ENCODE results near the gene LMNB1.
"Not testable (repeated sequence)": the region's sequence is repeated elsewhere in the genome, so short reads cannot be mapped to it uniquely, and the experiment has no call there.

LMNB1 gene

GRCh38 chr5:126778675-126779403, 1.9 kb downstream of the LMNB1 start:
- DNase-seq = no peak

GRCh38 chr5:126780165-126780827, 3.4 kb downstream of the LMNB1 start:
- DNase-seq = peak; percentile 62 to 79

DNA sequence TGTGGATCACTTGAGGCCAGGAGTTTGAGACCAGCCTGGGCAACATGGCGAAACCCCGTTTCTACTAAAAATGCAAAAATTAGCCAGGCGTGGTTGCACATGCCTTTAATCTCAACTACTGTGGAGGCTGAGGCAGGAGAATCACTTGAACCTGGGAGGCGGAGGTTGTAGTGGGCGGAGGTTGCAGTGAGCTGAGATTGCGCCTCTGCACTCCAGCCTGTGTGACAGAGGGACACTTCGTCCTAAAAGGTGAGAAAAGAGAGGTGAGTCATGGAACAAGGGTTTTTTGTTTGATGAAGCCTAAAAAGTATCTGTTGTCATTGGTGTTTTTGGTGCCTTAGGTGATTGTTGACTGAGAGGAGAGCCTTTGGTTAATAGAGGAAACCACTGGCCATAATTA, 11.5 kb downstream of the LMNB1 start:
- DNase-seq = not testable (repeated sequence)

DNA sequence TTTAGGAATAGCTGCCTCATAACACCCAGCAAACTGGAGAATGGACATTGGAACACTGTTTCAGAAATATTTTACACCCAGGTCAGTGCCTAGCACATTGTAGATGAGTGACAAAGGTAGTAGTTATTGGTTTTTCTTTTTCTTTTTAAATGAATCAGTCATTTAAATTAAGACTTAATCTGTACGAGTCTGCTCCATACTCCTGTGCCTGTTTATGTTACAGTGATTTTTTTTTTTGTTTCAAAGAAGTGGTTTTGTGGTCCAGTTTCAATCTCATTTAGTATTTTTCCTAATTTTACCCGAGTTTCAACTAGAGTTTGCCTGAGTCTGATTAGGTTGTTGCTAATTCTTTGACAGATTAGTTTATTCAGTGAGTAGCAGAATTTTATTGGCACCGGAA, 16.2 kb downstream of the LMNB1 start:
- DNase-seq = no peak

- DNase-seq = not testable (repeated sequence)
Observed at GRCh38 chr5:126793648-126794047, 16.7 kb downstream of the LMNB1 start.

GRCh38 chr5:126794157-126794828, 17.4 kb downstream of the LMNB1 start:
- no peak for DNase-seq

- no peak for DNase-seq
Observed at GRCh38 chr5:126799780-126800179, 22.8 kb downstream of the LMNB1 start.

DNA sequence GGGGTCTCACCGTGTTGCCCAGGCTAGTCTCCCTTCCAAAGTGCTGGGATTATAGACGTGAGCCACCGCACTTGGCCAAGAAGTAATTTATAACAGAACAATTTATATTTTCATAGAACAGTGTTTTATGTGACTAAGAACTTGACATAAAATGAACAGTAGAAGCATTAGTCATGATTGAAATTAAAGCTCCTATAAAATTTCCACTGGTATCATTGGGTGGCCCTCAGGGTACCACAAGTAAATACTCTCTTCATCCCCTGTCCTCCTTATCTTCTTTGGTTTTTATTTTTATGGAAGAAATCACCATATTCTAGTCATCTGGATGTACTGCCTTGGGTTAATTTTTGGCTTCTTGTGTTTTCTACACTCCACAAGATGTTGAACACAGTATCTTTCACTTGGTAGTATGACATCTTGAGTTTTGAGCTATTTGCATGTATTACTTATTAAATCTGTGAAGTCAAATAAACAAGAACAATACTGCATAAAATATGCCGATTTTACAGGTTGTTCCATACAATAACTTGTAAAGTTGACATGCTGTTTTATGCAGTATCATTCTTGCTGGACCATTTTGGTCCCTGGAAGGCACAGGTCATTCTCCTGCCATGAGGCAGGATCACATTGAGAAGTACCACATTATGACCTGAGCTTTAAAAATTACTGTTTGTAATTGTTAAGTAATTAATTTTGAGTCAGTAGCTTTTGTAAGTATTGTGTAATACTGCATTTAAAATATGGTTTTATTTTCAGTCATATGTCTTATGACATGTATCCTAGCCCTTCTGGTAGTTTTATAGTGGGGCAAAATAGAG, 24.4 kb downstream of the LMNB1 start:
- no peak for DNase-seq

DNA sequence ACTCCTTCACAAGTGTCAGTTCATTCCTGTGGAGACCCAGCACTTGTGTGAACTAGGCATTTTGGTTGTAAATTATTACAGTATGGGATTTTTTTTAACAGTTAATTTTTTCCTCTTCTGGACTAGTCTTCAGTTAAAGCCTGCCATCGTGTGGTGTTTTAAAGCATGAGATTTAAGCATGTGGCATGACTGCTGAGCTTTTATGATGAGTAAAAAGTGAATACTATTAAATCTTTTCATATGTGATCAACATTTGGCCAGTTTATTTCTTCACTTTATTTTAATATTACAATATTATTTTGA, 25.0 kb downstream of the LMNB1 start:
- DNase-seq = peak in 1 of 2 donors; percentile 59

- DNase-seq = no peak
Observed at GRCh38 chr5:126805063-126805462, 28.1 kb downstream of the LMNB1 start.

DNA sequence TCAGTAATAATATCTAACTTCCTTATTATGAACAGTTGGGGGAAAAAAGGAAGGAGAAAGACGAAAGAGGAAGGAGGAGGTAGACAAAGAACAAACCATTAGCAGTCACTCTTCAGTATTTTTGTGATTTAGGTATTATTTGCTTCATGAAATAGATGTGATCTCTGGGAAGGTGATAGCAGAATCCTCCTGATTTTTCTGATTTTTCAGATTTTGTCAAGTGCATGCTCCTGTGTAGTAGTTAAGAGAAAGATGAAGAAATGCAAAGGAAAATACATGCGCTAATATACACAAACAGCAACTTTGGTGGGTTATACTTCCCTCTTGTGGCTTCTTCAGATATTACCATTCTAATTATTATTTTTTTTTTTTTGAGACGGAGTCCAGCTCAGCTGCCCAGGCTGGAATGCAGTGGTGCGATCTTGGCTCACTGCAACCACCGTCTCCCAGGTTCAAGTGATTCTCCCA, 31.6 kb downstream of the LMNB1 start:
- peak in 1 of 2 donors; percentile 47 for DNase-seq

DNA sequence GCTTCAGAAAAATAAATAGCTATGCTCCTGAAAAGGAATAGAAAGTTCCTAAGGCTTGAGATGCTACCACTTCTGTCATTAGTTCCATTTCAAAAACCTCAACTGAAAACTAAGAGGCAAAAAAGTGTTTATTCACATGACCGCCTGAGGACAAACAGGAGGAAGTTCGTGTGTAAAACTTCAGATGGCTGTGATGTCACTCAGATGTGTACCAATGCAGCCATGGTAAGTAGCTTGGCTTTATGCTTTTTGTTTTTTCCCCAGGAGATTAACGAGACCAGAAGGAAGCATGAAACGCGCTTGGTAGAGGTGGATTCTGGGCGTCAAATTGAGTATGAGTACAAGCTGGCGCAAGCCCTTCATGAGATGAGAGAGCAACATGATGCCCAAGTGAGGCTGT, 33.0 kb downstream of the LMNB1 start:
- peak in 1 of 2 donors; percentile 22 for DNase-seq

DNA sequence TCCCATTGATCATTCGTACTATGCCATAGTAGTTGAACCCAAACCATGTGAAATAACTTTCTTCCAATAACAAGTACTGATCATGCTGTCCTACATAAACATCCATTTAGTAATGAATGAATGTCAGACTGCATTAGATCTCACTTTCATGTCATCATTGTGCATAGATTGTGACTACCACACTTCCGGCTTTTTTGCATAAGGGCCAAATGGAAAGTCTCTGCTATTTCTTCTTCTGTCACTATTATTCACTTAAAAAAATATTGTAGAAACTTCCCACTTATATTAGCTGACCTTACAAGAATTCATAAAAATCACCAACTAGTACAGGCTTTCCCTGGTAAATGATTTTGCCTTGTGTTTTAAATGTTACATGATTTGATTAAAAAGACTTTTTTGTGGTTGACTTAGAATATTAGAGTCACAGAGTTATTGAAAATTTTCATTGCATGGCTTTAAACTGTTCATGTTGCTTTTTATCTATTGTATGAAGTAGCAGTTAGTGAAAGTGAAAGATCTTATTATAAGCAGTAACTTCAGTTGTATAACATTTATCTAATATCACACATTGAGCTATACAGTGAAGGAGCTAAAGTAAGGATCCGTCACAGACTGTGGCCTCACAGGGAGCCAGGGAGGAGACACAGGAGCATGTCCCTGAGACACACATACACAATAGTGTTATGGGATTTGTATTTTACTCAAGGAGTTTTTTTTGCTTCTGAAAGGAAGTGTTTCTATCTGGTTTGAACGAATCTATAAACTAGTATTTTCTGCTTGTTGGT, 33.9 kb downstream of the LMNB1 start:
- DNase-seq = peak in 1 of 2 donors; percentile 30

GRCh38 chr5:126811515-126812198, 34.7 kb downstream of the LMNB1 start:
- DNase-seq = peak; percentile 46 to 68

GRCh38 chr5:126812199-126812570, 35.2 kb downstream of the LMNB1 start:
- DNase-seq = no peak

GRCh38 chr5:126813799-126814198, 36.9 kb downstream of the LMNB1 start:
- not testable (repeated sequence) for DNase-seq

DNA sequence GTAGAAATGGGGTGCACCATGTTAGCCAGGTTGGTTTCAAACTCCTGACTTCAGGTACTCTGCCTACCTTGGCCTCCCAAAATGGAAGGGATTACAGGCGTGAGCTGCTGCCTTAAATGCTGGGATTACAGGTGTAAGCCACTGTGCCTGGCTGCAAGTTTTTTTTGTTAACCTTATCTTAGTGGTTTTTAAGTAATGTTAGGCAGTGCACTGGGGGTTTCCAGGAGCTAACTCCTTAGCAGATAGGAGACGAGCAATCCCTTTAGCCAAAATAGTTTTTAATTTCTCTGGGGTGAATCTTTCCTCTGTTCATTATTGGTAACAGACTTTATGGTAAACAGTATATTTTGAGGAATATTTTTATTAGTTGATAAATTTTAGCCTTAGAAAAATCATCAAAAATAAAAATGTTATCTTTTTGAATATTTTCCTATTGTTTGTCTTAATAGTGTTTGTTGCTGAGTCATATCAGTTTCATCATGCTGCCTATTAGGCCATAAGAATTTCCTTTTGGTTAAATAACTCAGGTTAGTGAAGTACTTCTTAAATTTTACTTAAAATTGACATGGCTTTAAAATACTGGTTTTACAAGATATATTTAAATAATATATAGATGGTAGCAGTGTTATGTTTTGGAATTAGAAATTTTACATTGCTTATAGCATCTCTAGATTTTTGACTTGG, 37.9 kb downstream of the LMNB1 start:
- DNase-seq = no peak

DNA sequence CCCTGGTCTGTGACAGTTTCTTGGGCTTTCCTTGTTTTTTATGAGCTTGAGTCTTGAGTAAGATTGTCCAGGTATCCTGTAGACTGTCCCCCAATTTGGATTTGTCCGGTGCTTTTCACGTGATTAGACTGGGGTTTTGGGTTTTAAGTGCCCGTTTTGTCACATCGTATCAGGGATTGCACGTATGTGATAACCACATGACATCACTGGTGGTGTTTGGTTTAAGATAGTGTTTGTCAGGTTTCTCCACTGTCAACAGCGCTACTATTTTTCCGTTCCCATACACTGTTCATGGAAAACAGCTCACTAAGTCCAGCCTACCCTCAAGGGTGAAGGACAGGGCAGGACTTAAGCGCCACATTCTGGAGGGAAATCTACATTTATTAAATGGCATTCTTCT, 39.7 kb downstream of the LMNB1 start:
- DNase-seq = peak in 1 of 2 donors; percentile 24

GRCh38 chr5:126818736-126819135, 41.8 kb downstream of the LMNB1 start:
- DNase-seq = no peak

- no peak for DNase-seq
Observed at GRCh38 chr5:126819253-126819652, 42.3 kb downstream of the LMNB1 start.

DNA sequence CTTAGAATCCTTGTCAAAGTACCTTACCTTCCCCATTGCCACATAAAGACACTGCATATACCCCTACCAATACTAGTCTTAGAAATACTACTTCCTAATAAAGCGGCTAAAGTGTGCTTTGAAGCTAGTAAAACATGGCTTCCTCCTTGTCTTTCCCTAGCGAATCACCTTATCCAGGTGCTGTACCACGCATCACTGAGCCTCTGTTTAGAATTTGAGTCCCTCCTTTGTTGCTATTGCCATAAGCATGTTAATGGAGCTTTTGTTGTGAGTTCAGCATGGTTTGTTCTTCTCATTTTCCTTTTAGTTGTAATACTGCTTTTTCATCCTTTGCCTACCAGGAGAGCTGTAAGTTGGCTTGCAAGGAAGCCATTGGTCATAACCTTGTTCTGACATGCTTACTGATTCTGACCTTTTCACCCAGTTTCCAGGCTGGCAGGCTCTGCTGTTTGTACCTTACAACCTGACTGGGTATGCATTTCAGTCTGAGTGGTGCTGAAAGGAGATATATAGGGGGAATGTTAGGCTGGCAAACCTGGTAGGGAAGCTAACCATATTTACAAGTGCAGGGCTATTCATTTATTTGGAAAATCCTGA, 49.8 kb downstream of the LMNB1 start:
- no peak for DNase-seq

All from CD4-positive, alpha-beta T cell treated with Interleukin-4 for 1 hour (primary cell).